Measurements from ENCODE around the gene MAP6D1. TPM values are rescaled to one million over a fixed set of nuclear protein-coding genes. Genes with fewer than 3 reads are reported as not detected.

MAP6D1 gene
- polyA plus RNA-seq, 1 donor from 2014 or later: 3.1 TPM

DNA sequence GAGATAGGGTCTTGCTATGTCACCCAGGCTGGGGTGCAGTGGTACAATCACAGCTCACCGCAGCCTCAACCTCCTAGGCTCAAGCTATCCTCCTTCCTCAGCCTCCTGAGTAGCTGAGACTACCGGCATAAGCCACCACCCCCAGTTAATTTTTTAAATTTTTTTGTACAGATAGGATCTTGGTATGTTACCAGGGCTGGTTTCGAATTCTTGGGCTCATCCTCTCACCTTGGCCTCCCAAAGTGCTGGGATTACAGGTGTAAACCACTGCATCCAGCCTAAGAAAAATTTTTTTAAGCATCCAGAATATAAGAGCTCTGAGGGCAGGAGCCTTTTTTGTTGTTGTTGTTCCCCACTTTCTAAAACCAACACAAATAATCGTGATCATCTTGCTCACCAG lies 14.4 kb upstream of the MAP6D1 start:
- Histone ChIP-seq H3F3A (ENCODE audit: insufficient read depth, low read length, poor library complexity, severe bottlenecking) (no peaks in the 10 kb centered on the region), H3K4me3 (ENCODE audit: low read length) (no peak overlapping the region), H3K79me2 (replicated peaks; ENCODE audit: insufficient read depth, low read length) (no peaks in the 10 kb centered on the region), H3K36me3 (ENCODE audit: insufficient read depth, low read length) (peaks cover 5% of the 10 kb centered on the region), H3K27ac (ENCODE audit: low read length) (no peak overlapping the region), H2AFZ (ENCODE audit: low read depth, low read length) (no peak overlapping the region), H3K9ac (ENCODE audit: low read length) (no peak overlapping the region), H4K20me1 (ENCODE audit: insufficient read depth) (no peaks in the 10 kb centered on the region), H3K9me3 (ENCODE audit: low read length) (no peaks in the 10 kb centered on the region), H3K4me2 (ENCODE audit: low read length) (no peak overlapping the region), H3K27me3 (ENCODE audit: insufficient read depth, low read depth, low read length) (no peaks in the 10 kb centered on the region), H3K9me2 (ENCODE audit: insufficient read depth, low read length) (no peaks in the 10 kb centered on the region)
- TF ChIP-seq, protein P1, sequence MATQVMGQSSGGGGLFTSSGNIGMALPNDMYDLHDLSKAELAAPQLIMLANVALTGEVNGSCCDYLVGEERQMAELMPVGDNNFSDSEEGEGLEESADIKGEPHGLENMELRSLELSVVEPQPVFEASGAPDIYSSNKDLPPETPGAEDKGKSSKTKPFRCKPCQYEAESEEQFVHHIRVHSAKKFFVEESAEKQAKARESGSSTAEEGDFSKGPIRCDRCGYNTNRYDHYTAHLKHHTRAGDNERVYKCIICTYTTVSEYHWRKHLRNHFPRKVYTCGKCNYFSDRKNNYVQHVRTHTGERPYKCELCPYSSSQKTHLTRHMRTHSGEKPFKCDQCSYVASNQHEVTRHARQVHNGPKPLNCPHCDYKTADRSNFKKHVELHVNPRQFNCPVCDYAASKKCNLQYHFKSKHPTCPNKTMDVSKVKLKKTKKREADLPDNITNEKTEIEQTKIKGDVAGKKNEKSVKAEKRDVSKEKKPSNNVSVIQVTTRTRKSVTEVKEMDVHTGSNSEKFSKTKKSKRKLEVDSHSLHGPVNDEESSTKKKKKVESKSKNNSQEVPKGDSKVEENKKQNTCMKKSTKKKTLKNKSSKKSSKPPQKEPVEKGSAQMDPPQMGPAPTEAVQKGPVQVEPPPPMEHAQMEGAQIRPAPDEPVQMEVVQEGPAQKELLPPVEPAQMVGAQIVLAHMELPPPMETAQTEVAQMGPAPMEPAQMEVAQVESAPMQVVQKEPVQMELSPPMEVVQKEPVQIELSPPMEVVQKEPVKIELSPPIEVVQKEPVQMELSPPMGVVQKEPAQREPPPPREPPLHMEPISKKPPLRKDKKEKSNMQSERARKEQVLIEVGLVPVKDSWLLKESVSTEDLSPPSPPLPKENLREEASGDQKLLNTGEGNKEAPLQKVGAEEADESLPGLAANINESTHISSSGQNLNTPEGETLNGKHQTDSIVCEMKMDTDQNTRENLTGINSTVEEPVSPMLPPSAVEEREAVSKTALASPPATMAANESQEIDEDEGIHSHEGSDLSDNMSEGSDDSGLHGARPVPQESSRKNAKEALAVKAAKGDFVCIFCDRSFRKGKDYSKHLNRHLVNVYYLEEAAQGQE (IDR thresholded peaks at IDR 0.05; ENCODE audit: borderline replicate concordance): no peak
- no peak for TF ChIP-seq POLR2AphosphoS5 (IDR thresholded peaks at IDR 0.05)
- no peak for TF ChIP-seq EZH2 (IDR thresholded peaks at IDR 0.05; ENCODE audit: borderline replicate concordance, insufficient read depth, low read length, poor library complexity, severe bottlenecking)
- TF ChIP-seq, protein P2, sequence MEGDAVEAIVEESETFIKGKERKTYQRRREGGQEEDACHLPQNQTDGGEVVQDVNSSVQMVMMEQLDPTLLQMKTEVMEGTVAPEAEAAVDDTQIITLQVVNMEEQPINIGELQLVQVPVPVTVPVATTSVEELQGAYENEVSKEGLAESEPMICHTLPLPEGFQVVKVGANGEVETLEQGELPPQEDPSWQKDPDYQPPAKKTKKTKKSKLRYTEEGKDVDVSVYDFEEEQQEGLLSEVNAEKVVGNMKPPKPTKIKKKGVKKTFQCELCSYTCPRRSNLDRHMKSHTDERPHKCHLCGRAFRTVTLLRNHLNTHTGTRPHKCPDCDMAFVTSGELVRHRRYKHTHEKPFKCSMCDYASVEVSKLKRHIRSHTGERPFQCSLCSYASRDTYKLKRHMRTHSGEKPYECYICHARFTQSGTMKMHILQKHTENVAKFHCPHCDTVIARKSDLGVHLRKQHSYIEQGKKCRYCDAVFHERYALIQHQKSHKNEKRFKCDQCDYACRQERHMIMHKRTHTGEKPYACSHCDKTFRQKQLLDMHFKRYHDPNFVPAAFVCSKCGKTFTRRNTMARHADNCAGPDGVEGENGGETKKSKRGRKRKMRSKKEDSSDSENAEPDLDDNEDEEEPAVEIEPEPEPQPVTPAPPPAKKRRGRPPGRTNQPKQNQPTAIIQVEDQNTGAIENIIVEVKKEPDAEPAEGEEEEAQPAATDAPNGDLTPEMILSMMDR (IDR thresholded peaks at IDR 0.05; ENCODE audit: poor library complexity, severe bottlenecking): no peak
- TF ChIP-seq MXI1 (conservative IDR thresholded peaks at IDR 0.05; ENCODE audit: poor library complexity, severe bottlenecking): no peak
- TF ChIP-seq TAF1 (IDR thresholded peaks at IDR 0.05; ENCODE audit: low read depth): no peak
- TF ChIP-seq SMC3 (conservative IDR thresholded peaks at IDR 0.05; ENCODE audit: poor library complexity): no peak
- no peak for TF ChIP-seq RAD21 (conservative IDR thresholded peaks at IDR 0.05)
- TF ChIP-seq EP300 (conservative IDR thresholded peaks at IDR 0.05; ENCODE audit: poor library complexity, severe bottlenecking): no peak

DNA sequence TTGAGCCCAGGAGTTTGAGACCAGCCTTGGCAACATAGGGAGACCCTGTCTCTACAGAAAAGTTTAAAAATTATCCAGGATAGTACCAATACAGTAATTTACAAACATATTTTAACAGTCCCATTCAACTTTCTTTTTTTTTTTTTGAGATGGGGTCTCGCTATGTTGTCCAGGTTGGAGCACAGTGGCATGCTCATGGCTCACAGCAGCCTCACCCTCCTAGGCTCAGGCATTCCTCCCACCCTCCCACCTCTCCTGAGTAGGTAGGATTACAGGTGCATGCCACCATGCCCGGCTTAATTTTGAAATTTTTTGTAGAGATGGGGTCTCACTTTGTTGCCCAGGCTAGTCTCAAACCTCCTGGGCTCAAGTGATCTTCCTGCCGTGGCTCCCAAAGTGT lies 12.5 kb upstream of the MAP6D1 start:
- Histone ChIP-seq H3K27ac (ENCODE audit: low read length) (no peak overlapping the region), H3K9ac (ENCODE audit: low read length) (no peak overlapping the region), H3K9me2 (ENCODE audit: insufficient read depth, low read length) (no peaks in the 10 kb centered on the region), H2AFZ (ENCODE audit: low read depth, low read length) (no peak overlapping the region), H4K20me1 (ENCODE audit: insufficient read depth) (no peaks in the 10 kb centered on the region), H3K4me2 (ENCODE audit: low read length) (no peak overlapping the region), H3K4me3 (ENCODE audit: low read length) (no peak overlapping the region), H3K27me3 (ENCODE audit: insufficient read depth, low read depth, low read length) (no peaks in the 10 kb centered on the region), H3K79me2 (replicated peaks; ENCODE audit: insufficient read depth, low read length) (no peaks in the 10 kb centered on the region), H3K9me3 (ENCODE audit: low read length) (no peaks in the 10 kb centered on the region), H3K36me3 (ENCODE audit: insufficient read depth, low read length) (peaks cover 12% of the 10 kb centered on the region), H3F3A (ENCODE audit: insufficient read depth, low read length, poor library complexity, severe bottlenecking) (no peaks in the 10 kb centered on the region)
- TF ChIP-seq EZH2 (IDR thresholded peaks at IDR 0.05; ENCODE audit: borderline replicate concordance, insufficient read depth, low read length, poor library complexity, severe bottlenecking): no peak
- TF ChIP-seq EP300 (conservative IDR thresholded peaks at IDR 0.05; ENCODE audit: poor library complexity, severe bottlenecking): no peak
- no peak for TF ChIP-seq SMC3 (conservative IDR thresholded peaks at IDR 0.05; ENCODE audit: poor library complexity)
- TF ChIP-seq MXI1 (conservative IDR thresholded peaks at IDR 0.05; ENCODE audit: poor library complexity, severe bottlenecking): no peak
- no peak for TF ChIP-seq RAD21 (conservative IDR thresholded peaks at IDR 0.05)
- no peak for TF ChIP-seq TAF1 (IDR thresholded peaks at IDR 0.05; ENCODE audit: low read depth)
- no peak for TF ChIP-seq POLR2AphosphoS5 (IDR thresholded peaks at IDR 0.05)
- TF ChIP-seq, protein P1 (IDR thresholded peaks at IDR 0.05; ENCODE audit: borderline replicate concordance): no peak
- TF ChIP-seq, protein P2 (IDR thresholded peaks at IDR 0.05; ENCODE audit: poor library complexity, severe bottlenecking): no peak

Measured in neural cell (in vitro differentiated cells).